Endothelial cell of umbilical vein (primary cell): ENCODE results near the gene DLG5.

Experiments used
- EZH2 ChIP-seq: IDR thresholded peaks from 2 replicates; pipeline ENCODE4 v1.6.1; 2012; ENCODE audit warnings: borderline replicate concordance, low read depth, mild to moderate bottlenecking, moderate library complexity, low read length, inconsistent platforms; ENCODE audit not compliant: severe bottlenecking
- GATA2 ChIP-seq: IDR thresholded peaks from 2 replicates; pipeline ENCODE4 v1.7.0; 2011; ENCODE audit warnings: low read depth, mild to moderate bottlenecking, moderate library complexity, mixed read lengths, low read length; ENCODE audit not compliant: insufficient read length, insufficient read depth
- MAX ChIP-seq: IDR thresholded peaks from 2 replicates; pipeline ENCODE4 v1.6.1; 2011; ENCODE audit not compliant: insufficient read depth, insufficient read length
- POLR2A ChIP-seq: IDR thresholded peaks from 2 replicates; pipeline ENCODE4 v1.6.1; 2012; ENCODE audit warnings: low read depth, mild to moderate bottlenecking, control low read depth, low read length
- POLR2AphosphoS5 ChIP-seq: IDR thresholded peaks from 2 replicates; pipeline ENCODE4 v1.6.1; 2012; ENCODE audit warnings: low read depth, mild to moderate bottlenecking, control low read depth, low read length, moderate library complexity; ENCODE audit not compliant: insufficient read depth

GRCh38 chr10:77936697-77937567 lies 10.4 kb upstream of the DLG5 start:
- TF ChIP-seq POLR2AphosphoS5 = no peak
- TF ChIP-seq EZH2 = no peak
- no peak for TF ChIP-seq POLR2A
- TF ChIP-seq MAX = no peak
- TF ChIP-seq GATA2 = no peak
